Measurements from ENCODE around the gene MEIS1.
"Not testable (repeated sequence)": the region's sequence is repeated elsewhere in the genome, so short reads cannot be mapped to it uniquely, and the experiment has no call there.

MEIS1 gene

GRCh38 chr2:66470199-66470598, 35.3 kb downstream of the MEIS1 start:
- DNase-seq: no peak

GRCh38 chr2:66472225-66472843, 37.4 kb downstream of the MEIS1 start:
- no peak for DNase-seq

- DNase-seq: no peak
Observed at GRCh38 chr2:66477135-66477842, 42.4 kb downstream of the MEIS1 start.

GRCh38 chr2:66478299-66478698, 43.4 kb downstream of the MEIS1 start:
- DNase-seq: no peak

GRCh38 chr2:66478731-66479316, 43.9 kb downstream of the MEIS1 start:
- DNase-seq: no peak

GRCh38 chr2:66481100-66481549, 46.2 kb downstream of the MEIS1 start:
- no peak for DNase-seq

- DNase-seq: not testable (repeated sequence)
Observed at GRCh38 chr2:66485252-66485651, 50.3 kb downstream of the MEIS1 start.

GRCh38 chr2:66488946-66489345, 54.0 kb downstream of the MEIS1 start:
- no peak for DNase-seq

- DNase-seq: no peak
Observed at GRCh38 chr2:66489436-66489835, 54.5 kb downstream of the MEIS1 start.

- no peak for DNase-seq
Observed at GRCh38 chr2:66490588-66491001, 55.7 kb downstream of the MEIS1 start.

GRCh38 chr2:66494708-66495107, 59.8 kb downstream of the MEIS1 start:
- DNase-seq: no peak

GRCh38 chr2:66495788-66496640, 61.1 kb downstream of the MEIS1 start:
- no peak for DNase-seq

GRCh38 chr2:66496670-66497420, 61.9 kb downstream of the MEIS1 start:
- DNase-seq: no peak

- no peak for DNase-seq
Observed at GRCh38 chr2:66497431-66498288, 62.7 kb downstream of the MEIS1 start.

GRCh38 chr2:66498289-66498975, 63.5 kb downstream of the MEIS1 start:
- no peak for DNase-seq

- DNase-seq: no peak
Observed at GRCh38 chr2:66501267-66501666, 66.3 kb downstream of the MEIS1 start.

- no peak for DNase-seq
Observed at GRCh38 chr2:66506265-66506664, 71.3 kb downstream of the MEIS1 start.

- no peak for DNase-seq
Observed at GRCh38 chr2:66507673-66508201, 72.8 kb downstream of the MEIS1 start.

GRCh38 chr2:66508484-66509071, 73.7 kb downstream of the MEIS1 start:
- DNase-seq: no peak

- DNase-seq: no peak
Observed at GRCh38 chr2:66509326-66509811, 74.4 kb downstream of the MEIS1 start.
